ENCODE results near the gene TUSC2.
A peak's percentile ranks its signal among the peaks of the same experiment; 100 is the strongest.

Gene TUSC2

GRCh38 chr3:50320853-50321335, 7.1 kb downstream of the TUSC2 start:
- in situ Hi-C loops (cut with HindIII; ENCODE audit: low pct_ligation_motif_present, low sequenced_read_pairs): no loop called here
- no peak for TF ChIP-seq CTCF (IDR thresholded peaks at IDR 0.05; ENCODE audit: low read depth, low read length, missing control alignments)
- Histone ChIP-seq H3K4me3 (ENCODE audit: low read depth, low read length) (peak overlapping the region; percentile 78), H3K27me3 (replicated peaks) (no peaks in the 10 kb centered on the region), H3K36me3 (replicated peaks) (peaks cover 10% of the 10 kb centered on the region), H3K27ac (peak overlapping the region; percentile 100)
- DNase-seq: no peak

GRCh38 chr3:50319894-50320625, 8.0 kb downstream of the TUSC2 start:
- peak overlapping the region; percentile 78 for H3K4me3 ChIP-seq (ENCODE audit: low read depth, low read length)
- H3K27me3 ChIP-seq (replicated peaks): no peaks in the 10 kb centered on the region
- H3K36me3 ChIP-seq (replicated peaks): peaks cover 9% of the 10 kb centered on the region
- H3K27ac ChIP-seq: no peak overlapping the region
- TF ChIP-seq CTCF (IDR thresholded peaks at IDR 0.05; ENCODE audit: low read depth, low read length, missing control alignments): peak; percentile 12
- in situ Hi-C loops (cut with HindIII; ENCODE audit: low pct_ligation_motif_present, low sequenced_read_pairs): no loop called here
- DNase-seq: no peak

DNA sequence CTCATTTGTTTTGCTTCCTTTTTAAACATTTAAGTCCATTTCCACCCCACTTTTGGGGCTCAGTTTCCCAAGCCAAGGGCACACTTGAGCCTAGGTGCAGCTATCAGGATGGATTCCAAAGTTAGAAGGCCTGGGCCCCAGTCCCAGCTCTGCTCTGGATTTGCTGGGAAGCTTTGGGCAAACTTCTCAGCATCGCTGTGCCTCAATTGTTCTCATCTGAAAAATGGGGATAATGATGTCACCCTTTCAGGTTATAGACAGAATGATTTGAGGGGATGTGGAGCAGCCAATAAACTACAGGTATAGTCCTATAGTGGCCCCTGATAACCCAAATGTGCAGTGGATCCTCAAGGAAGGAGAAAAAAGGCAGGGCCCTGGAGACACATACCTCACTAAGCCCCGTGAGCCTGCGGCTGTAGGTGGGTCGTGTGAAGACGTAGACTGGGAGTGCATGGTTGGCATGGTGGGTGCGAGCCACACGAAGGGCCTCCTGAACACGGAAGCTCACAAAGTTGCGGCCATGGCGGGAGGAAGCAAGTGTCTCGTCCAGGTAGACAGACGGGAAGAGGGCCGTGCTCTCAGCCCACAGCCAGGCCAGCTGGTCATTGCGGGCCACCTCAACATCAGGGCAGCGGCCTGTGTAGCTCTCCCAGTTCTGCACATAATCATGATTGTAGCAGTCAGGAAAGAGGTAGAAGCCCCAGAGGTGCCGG, 8.7 kb downstream of the TUSC2 start:
- no peaks in the 10 kb centered on the region for H3K27me3 ChIP-seq (replicated peaks)
- no peak for DNase-seq
- H3K27ac ChIP-seq: no peak overlapping the region
- H3K4me3 ChIP-seq (ENCODE audit: low read depth, low read length): no peak overlapping the region
- in situ Hi-C loops (cut with HindIII; ENCODE audit: low pct_ligation_motif_present, low sequenced_read_pairs): no loop called here
- no peak for TF ChIP-seq CTCF (IDR thresholded peaks at IDR 0.05; ENCODE audit: low read depth, low read length, missing control alignments)
- peaks cover 9% of the 10 kb centered on the region for H3K36me3 ChIP-seq (replicated peaks)

GRCh38 chr3:50318615-50319014, 9.4 kb downstream of the TUSC2 start:
- no peak for TF ChIP-seq CTCF (IDR thresholded peaks at IDR 0.05; ENCODE audit: low read depth, low read length, missing control alignments)
- H3K4me3 ChIP-seq (ENCODE audit: low read depth, low read length): no peak overlapping the region
- H3K36me3 ChIP-seq (replicated peaks): peaks cover 9% of the 10 kb centered on the region
- in situ Hi-C loops (cut with HindIII; ENCODE audit: low pct_ligation_motif_present, low sequenced_read_pairs): no loop called here
- no peaks in the 10 kb centered on the region for H3K27me3 ChIP-seq (replicated peaks)
- DNase-seq: no peak
- H3K27ac ChIP-seq: no peak overlapping the region

DNA sequence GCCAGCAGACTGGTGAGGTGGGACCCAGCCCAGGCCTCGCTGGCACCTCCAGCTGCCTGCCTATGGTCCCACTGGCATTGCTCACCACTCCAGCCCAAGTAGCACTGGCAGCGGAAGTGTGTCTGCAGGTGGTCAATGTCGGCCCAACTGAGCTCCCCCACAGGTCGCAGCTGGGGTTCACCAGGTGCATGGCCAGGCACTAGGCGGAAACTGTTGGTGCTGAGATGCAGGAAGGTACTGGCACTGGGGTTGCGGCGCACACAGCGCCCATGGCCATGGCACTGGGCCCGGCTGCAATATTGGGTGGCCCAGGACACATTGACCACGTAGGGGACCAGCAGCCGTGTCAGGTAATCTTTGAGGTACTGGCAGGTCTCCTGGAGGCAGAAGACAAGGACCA, 9.9 kb downstream of the TUSC2 start:
- TF ChIP-seq CTCF (IDR thresholded peaks at IDR 0.05; ENCODE audit: low read depth, low read length, missing control alignments): no peak
- no peaks in the 10 kb centered on the region for H3K27me3 ChIP-seq (replicated peaks)
- no peak overlapping the region for H3K4me3 ChIP-seq (ENCODE audit: low read depth, low read length)
- no peak for DNase-seq
- in situ Hi-C loops (cut with HindIII; ENCODE audit: low pct_ligation_motif_present, low sequenced_read_pairs): no loop called here
- H3K27ac ChIP-seq: no peak overlapping the region
- H3K36me3 ChIP-seq (replicated peaks): peaks cover 9% of the 10 kb centered on the region

All from brain microvascular endothelial cell (primary cell).